Embryonic facial prominence (tissue), 1 donor: ENCODE data around the gene PTK6.

ENCODE experiments used
- DNase-seq: peaks from one replicate; pipeline ENCODE4 v3.0.0-alpha.2; 2016; ENCODE audit errors: extremely low spot score

The PTK6 gene

GRCh38 chr20:63508072-63508768 lies 29.0 kb downstream of the PTK6 start:
- no peak for DNase-seq

DNA sequence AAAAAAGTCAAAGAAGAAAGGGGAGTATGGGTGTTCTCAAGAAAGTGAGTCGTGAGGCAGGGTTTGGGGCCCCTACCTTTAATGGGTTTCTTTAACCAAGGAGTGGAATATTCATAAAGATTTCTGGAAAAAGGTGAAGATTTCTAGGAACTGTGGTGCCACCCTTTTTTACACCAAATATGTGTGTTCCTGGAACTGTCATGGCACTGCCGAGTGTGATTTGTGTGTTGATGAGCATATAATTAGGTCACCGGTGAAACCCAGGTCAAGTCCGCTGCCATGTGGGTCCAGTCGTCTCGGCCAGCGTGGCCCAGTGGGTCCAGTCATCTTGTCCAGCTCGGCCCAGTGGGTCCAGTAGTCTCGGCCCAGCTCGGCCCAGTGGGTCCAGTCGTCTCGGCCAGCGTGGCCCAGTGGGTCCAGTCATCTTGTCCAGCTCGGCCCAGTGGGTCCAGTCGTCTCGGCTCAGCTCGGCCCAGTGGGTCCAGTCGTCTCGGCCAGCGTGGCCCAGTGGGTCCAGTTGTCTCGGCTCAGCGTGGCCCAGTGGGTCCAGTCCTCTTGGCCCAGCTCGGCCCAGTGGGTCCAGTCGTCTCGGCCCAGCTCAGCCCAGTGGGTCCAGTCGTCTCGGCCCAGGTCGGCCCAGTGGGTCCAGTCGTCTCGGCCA lies 30.0 kb downstream of the PTK6 start:
- no peak for DNase-seq

DNA sequence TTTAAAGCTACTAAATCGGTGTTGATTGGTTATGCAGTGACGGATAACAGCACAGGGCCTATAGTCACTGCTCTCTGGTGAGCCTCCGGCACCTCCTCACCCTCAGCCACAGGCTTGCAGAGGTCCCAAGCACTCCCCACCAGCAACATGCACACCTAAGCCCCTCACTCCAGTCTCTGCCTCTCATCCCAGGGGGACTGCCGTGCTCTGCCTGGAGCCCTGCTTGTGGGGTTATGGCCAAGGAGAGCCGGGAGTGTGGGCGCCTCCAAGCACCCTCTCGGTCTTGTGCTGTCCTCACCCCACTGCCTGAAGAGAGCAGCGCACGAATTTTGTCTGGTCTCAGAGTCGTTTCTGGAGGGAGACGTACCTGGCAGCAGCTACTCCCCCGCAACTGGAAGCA lies 31.5 kb downstream of the PTK6 start:
- no peak for DNase-seq

DNA sequence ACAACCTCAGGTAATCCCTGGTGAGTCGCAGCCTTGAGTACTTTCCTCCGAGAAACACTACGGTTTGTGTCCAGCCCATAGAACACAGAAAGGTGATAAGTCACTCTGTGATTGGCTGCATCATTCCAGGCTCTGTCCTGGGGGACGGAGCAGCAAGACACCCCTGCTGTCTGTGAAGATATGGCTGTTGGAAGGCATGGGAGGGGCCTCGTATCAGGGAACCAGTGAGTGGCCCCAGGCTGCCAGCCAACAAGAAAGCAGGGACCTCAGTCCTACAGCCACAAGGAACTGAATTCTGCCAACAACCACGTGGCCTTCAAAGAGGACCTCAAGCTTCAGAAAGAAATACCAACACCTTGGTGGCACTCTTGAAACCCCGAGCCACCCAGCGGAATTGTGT lies 31.9 kb downstream of the PTK6 start:
- DNase-seq, result no peak

GRCh38 chr20:63504642-63505041 lies 32.5 kb downstream of the PTK6 start:
- no peak for DNase-seq

DNA sequence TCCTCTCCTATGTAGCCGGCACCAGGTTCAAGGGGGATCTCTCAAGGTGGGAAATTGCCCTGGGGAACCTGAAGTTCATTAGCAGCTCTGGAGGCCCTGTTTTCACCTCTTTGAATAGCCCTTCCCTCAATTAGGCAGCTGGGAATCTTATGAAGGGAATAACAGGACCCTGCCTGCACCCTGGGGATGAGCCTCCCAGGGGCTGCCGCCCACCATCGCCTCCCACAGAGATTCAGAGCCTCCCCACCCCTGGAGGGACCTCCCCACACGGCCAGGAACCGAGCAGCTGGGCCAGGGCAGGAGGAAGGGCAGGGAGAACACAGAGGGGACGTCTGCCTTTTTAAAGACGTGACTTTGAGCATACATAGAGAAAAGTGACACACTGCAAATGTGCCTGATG lies 33.7 kb downstream of the PTK6 start:
- DNase-seq, result no peak

GRCh38 chr20:63502671-63503172 lies 34.5 kb downstream of the PTK6 start:
- DNase-seq, result no peak

DNA sequence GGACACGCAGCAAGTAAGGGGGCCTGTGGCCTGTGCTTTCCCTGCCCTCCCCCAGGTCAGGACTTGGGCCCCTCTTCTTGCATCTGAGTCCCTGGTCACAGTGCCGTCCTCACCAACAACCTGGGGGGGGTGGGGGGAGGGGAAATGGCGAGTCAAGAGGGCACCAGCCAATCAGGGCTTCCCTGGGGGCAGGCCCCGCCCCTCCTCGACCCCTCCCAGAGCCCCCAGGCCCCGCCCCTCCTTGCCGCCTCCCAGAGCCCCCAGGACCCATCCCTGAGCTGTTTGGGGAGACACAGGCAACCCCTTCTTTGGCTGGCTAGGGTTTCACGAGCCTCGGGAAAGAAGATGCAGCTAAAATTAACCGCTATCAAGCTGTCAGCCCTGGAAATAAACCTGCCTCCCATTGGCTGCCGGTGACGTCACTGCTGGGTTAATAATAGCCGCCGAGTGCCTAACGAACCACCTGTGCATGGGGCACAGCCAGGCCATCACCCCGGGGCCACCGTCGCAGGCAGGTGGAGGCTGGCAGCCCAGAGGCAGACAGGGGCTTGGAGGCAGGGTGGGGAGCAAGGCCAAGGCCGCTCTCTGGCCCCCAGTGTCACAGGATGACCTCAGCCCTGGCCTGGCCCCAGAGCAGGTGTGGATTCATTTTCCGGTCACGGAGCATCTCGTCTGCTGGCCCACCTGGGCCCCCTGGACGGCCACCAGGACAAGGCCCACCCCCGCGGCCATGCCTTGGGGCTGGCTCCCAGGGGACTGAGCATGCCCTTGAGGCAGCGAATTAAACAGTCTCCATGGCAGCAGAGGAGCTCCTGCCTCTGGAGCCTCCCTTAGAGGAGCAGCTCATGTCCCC lies 35.1 kb downstream of the PTK6 start:
- no peak for DNase-seq

- no peak for DNase-seq
Observed at GRCh38 chr20:63500902-63501817, 36.0 kb downstream of the PTK6 start.

- DNase-seq, result no peak
Observed at GRCh38 chr20:63500151-63500901, 36.9 kb downstream of the PTK6 start.

DNA sequence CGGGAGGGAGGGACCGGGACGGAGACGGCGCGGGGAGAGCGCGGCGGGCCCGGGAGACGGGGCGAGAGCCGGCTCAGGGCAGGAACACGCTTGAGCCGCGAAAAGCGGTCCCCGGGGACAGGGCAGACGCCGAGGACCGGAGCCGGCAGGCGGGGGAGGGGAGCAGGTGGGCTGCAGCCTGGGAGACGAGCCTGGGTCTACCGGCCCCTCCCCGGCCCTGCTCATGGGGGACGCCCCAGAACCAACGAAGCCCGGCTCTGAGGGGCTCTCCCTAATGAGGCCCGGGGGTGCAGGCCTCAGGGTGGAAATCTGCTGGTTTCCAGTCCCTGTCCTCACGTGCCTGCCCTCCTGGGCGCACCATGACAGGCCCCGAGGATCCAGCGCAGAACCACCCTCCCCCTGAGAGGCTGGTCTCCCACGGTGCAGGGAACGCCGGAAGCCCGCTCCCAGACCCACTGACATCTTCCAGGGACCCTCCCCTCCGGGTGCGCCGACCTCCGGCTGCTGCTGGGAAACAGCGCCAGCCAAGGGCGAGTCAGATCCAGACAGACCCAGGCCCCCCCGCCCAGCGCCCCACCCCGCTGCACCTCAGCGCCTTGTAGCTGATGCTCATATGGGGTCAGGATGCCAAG lies 37.7 kb downstream of the PTK6 start:
- DNase-seq, result no peak

GRCh38 chr20:63498960-63499337 lies 38.2 kb downstream of the PTK6 start, which contains the start of gene EEF1A2:
Gene EEF1A2, minus strand, starts transcription at chr20:63499083. Its CDS starts 1,320 bp downstream, at chr20:63497763.
- DNase-seq, result no peak

DNA sequence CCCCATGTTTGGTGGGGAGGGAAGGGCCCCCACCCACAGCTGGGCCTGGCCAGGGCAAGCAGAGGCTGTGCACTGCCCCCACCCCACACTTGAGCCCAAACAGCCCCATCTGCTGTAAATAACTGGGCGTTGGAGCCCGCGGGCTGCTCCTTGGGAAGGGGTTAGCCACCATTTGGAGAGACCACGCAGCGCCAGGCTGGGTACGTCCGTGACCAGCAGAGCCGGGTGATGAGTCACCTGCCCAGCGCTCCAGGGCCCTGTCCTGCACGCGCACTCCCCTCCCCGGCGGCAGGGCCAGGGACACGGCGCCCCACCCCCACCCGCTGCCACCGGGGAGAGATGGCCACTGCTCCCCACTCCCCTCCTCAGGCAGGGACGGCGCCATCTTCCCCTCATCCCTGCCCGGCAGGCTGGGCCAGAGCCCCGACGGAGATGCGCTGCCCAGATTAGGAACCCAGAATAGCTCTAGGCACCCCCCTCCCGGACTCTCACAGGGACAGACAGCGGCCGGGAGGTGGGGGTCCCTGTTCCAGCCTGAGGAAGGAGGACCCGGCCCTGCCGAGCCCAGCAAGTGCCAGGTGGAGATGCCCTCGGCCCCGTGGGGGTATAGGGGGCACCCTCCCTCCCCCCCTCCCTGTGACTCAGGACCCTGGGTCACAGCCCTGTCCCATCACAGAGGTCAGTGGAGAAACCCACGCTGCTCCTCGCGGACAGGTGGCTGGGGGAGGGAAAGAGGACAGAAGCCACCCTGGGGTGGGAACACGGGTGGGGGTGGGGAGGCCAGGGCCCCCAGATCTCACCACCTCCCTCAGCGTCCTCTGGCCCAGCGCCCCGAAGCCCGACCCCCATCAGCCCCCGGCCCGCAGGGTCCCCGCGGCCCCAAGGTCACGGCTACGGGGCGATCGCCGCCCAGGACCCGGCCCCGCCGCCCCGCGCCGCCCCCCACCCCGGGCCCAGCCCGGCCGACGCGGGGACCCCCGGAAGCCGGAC lies 38.9 kb downstream of the PTK6 start:
- no peak for DNase-seq

- no peak for DNase-seq
Observed at GRCh38 chr20:63497138-63497945, 39.8 kb downstream of the PTK6 start.

- DNase-seq, result no peak
Observed at GRCh38 chr20:63496596-63497120, 40.5 kb downstream of the PTK6 start.

GRCh38 chr20:63495741-63496595 lies 41.2 kb downstream of the PTK6 start:
- DNase-seq, result no peak
